ENCODE results near the gene PLXNC1.

PLXNC1 gene

DNA sequence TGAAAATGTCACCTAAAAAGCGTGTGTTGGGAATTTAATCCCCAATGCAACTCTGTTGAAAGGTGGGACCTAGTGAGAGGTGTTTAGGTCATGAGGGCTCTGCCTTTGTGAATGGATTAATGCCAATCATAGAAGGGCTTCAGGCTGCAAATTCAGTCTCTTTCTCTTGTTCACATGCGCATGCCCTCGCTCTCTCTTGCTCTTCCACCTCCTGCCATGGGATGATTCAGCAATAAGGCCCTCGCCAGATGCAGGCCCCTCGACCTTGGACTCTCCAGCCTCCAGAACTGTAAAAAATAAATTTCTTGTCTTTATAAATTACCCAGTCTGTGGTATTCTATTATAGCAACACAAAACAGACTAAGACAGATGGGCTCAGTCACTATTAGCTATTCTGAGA, 55.4 kb downstream of the PLXNC1 start:
- DNase-seq (ENCODE audit: low read depth in 3 of 3) = no peak

DNA sequence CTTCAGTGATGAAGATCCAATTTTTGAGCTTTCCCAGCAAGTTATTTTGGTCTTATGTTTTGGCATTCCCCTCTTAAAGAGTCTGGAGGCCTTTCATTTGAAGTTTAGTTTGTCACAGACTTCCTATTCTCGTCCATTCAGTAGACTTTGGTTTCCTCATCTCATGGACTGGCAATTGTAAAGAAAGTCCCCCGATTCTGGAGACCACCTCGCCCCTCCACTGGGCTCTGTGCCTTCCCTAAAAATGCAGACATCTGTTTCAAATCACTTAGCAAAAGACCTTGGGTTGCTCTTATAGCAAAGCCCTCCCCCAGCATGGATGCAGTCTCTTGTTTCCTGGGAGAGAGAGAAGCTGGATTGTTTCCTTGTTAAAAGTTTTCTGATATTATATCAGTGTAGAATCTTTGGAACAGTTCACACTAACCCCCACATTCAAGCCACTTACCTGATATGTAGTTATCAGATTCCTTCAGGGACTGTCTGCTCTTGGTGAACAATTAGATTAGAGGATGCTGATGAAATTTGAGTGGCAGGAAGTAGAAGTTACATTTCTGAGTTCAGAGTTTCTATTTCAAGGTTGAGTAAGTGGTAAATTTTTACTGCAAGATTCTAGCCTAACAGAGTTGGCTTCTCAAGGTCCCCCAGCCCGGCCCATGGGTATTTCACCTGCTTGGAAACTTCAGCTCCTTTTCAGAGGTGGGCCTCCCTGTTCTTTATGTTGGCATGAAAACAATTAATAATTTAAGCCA, 56.3 kb downstream of the PLXNC1 start:
- DNase-seq (ENCODE audit: low read depth in 3 of 3) = no peak

DNA sequence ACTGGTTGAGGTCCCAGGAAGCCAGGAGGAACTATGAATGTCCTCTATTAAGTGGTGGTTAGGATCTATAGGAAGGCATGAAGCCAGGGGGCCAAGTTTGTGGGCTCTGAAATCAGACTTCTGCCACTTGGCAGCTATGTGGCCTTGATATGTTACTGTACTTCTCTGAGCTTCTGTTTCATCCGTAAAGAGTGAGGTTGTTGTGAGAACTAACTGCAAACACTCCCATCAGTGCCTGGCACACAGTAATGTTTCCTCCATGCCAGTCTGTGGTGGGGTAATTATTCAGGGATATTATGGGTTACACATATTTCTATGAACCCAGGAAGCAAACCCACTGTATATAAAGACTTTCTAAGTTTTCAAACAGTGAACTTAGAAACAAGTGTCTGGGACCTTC, 57.4 kb downstream of the PLXNC1 start:
- no peak for DNase-seq (ENCODE audit: low read depth in 3 of 3)

DNA sequence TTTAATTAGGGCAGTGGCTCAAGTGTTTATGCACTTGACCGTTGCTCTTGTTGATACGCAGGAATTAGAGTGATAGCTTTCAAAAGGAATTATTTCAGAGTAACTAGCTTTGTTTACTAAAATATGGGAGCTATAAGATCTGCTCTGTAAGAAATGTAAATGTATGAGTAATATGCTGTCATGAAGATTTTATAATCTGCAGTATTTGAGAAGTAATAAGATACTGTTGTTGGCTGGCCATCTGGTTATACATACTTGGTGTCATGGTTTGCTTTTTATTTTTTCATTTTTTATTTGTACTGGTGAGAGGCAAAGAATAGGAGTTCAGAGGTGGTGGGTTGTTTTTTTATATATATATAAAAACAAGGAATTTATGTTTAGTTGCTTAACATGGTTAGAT, 58.5 kb downstream of the PLXNC1 start:
- no peak for DNase-seq (ENCODE audit: low read depth in 3 of 3)

DNA sequence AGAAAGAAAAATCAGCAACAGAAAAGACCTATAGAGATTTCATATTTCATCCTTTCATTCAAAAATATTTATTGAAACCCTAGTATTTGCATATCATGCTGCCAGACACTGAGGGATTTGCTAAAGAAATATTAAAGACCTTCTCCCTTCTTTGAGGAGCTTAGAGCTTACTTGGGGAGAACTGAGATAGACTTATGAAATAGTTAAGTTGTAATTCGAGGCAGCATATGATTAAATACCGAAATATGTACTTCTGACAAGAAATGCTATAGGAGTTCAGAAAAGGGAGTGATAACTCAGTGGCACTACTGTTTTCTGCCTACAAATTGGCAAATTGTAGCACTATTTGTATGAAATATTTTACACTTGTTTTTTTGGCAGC, 59.1 kb downstream of the PLXNC1 start:
- DNase-seq (ENCODE audit: low read depth in 3 of 3) = no peak

DNA sequence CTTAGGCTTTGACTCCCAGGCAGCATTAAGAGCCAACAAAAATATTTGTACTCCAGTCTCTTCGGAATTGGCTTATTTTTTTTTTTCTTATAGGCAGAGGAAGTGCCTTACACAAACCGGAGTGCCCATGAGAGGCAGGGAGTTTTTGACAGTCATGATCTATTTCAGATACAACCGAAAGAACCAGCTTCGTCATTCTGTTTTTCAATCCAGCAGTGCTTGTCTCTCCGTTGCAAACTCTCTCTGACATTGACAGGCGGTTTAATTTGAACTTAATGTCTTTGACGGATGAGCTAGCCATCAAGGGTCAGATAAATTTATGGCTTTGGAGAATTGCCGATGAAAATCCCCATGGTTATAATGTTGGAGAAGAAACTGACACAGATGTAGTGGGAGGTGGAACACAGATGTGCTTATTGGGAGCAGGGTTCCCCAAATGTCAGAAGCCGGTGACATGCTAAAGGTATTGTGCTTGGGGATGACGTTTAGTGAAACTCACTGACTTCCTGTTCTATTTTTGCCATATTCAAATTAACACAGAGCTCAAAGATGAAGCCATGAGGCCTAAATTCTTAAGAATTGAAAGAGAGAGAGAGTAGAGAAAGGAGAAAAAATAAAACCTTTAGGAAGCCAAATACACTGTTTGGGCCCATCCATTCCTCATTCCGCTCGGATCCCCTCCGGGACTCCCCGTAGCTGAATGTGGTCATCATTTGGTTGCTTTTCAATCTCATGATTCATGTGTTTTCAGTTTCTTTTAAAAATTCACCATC, 59.7 kb downstream of the PLXNC1 start:
- DNase-seq (ENCODE audit: low read depth in 3 of 3) = peak in 2 of 3 donors; percentile 25 to 36

DNA sequence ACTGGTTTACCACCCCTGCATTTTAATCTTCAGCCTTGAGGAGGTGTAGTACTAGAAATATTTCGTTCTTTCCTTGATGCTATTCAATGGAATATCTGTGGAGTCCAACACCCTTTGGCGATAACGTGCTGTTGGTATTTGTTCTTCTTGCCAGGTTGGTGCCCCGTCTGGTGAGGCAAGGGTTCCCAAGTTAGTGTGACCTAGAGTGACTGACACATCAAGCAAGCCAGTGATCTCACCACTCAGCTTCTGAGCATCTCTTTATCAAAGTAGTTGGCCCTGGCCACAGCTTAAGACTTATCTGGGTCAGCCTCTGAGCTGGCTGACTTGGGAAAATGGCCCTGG, 60.2 kb downstream of the PLXNC1 start:
- peak in 2 of 3 donors; percentile 21 to 27 for DNase-seq (ENCODE audit: low read depth in 3 of 3)

DNA sequence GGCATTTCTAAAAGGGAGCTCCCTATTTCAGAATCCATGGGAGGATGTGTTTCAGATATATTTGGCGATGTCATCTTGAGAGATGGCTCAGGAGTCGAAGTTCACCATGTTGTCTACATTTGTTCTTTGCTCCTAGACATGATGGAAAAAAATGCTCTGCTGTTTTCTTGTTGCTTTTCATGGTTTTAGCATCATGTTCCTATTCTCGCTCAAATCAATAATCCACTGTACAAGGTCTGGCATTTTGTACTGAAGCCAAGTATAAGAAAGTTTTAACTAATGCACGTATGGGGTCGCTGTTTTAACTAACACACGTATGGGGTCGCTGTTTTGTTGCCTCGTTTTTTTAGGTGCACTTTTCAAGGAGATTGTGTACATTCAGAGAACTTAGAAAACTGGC, 60.9 kb downstream of the PLXNC1 start:
- no peak for DNase-seq (ENCODE audit: low read depth in 3 of 3)

DNA sequence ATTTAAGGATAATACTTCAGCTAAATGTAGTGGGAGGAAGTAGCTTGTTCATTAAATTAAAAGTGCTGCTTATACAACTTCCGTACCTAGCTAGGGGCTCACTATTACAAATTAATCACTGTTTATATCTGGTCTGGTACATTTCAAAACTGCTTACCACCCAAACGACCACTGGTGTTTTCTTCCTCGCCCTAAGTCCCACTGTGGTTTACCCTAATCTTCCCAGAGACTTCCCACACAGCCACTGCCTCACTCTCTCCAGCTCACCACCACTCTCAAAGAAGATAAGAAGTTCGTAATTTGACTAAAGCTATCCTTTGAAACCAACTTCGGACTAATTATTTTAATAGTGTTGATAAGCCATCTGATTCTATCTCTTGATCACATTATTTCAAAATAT, 62.6 kb downstream of the PLXNC1 start:
- DNase-seq (ENCODE audit: low read depth in 3 of 3) = no peak

DNA sequence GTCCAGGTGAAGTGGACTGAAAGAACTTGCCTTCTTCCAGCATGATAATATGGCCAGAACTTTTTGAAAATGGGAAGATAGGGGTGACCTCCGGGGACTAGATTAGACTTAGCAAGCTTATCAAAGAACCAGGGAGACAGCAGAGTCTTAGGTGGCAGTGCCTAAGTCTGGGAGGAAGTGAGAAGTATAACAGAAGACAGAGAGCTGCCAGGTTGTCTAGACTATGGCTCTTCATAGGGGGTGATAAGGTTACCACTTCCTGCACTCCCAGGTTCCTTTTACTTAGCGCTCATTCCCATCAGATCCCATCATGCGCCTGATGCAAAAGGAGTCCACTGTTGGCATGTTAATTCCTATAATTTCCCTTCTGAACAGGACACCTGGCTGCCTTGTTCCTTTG, 69.9 kb downstream of the PLXNC1 start:
- DNase-seq (ENCODE audit: low read depth in 3 of 3) = no peak

DNA sequence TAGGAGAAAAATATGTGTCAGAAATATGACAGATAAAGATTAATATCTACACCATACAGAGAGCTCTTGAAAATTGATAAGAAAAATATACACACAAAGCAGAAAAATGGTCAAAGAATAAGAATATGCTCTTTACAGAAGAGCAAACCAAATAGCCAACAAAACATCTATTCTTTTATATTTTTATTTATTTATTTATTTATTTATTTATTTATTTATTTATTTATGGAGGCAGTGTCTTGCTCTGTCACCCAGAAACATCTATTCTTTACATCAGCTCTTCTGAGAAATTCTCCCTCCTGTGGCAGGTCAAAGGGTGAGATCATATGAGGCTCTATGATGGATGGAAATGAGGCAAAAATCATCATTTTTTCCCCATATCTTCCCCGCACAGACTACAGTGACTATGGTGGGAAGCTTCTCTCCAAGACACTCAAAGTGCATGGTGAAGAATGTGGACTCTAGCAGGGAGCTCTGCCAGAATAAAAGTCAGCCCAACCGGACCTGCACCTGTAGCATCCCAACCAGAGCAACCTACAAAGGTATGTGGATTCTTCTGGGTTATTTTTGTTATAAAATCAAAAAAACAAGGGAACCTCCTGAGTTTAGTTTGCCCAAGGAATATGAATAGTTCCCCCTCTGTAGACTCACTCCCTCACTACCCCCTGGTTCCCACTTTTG, 71.4 kb downstream of the PLXNC1 start:
- no peak for DNase-seq (ENCODE audit: low read depth in 3 of 3)

DNA sequence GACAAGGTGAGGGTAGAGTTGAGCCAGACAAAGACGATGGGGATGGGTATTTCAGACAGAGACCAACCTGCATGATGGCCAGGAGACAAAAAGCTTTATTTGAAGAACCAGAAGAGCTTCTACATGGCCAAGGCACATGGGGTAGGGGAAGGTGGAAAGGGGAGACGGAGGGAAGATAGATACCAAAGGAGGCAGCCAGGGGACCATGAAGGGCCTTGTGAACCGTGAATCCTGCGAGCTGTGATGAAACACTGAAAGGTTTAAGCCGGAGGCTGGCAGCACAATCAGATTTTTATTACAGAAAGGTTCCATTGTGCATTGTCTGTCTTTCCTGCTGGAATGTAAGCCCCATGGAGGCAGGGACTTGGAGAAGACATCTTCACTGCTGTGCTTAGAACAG, 72.4 kb downstream of the PLXNC1 start:
- no peak for DNase-seq (ENCODE audit: low read depth in 3 of 3)

DNA sequence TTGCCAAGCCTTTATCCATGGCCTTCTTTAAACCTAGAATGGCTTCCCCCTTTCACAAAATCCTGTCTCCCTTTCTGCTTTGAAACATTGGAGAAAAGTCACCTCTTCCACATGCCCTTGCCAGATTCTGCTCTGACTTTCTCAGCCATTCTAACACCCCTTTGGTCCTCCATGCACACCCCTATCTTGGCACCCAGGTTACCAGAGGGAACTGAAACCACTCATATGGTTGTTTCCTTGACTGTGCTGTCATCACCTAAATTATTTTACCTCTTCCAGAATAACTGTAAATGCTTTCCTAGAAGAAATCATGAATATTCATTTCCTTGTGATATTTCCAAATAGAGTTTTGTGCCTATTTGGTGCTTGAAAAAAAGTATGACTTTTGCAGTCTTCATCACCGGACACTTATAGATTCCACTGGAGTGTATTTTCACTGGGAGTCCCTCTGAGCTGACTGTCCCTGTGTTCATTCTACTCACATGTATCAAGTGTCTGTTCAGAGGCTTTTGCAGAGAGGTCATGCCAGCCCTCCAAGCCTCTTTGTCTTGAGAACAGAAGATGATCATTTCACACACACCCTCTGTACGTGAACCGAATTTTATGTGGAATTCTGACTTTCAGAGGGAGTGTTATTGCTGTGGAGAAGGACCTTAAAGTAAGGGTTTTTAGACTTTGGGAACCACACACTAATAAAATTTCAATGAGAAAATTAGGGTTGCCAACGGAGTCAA, 74.1 kb downstream of the PLXNC1 start:
- no peak for DNase-seq (ENCODE audit: low read depth in 3 of 3)

DNA sequence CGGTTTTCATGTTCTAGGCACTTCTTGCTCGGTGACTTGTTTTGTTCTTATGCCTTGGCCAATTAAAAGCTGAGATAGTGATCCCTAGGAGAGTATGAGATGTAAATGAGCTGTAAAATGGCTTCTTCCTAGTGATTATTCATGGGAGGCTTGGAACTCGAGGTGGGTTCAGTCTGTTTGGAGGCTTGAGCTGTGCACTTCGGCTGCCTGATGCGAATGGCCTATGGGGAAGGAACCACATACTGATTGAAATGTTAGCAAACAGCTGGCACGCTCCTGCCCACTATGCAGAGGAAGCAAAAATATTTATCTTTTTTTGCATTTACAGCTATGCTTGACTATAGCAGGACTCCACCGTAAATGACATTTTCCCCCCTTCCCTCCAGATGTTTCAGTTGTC, 75.5 kb downstream of the PLXNC1 start:
- DNase-seq (ENCODE audit: low read depth in 3 of 3) = no peak

DNA sequence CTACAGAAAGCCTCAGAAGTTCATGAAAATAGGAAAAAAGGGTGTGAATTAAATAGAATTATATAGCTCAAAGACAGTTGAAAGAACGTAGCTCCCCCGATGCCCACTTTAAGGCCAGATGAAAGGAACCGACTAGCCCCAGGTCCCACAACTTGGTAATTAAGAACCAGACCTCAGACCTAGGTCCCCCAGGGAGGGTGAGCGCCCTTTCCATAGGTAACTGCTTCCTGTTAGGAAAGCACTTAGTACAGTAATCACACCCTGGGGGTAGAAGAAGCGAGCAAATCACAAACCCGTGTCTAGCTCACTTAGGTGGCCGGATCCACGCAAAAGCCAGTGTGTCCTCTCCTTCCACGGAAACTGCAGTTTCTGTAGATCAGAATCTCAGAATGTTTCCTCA, 77.1 kb downstream of the PLXNC1 start:
- no peak for DNase-seq (ENCODE audit: low read depth in 3 of 3)

DNA sequence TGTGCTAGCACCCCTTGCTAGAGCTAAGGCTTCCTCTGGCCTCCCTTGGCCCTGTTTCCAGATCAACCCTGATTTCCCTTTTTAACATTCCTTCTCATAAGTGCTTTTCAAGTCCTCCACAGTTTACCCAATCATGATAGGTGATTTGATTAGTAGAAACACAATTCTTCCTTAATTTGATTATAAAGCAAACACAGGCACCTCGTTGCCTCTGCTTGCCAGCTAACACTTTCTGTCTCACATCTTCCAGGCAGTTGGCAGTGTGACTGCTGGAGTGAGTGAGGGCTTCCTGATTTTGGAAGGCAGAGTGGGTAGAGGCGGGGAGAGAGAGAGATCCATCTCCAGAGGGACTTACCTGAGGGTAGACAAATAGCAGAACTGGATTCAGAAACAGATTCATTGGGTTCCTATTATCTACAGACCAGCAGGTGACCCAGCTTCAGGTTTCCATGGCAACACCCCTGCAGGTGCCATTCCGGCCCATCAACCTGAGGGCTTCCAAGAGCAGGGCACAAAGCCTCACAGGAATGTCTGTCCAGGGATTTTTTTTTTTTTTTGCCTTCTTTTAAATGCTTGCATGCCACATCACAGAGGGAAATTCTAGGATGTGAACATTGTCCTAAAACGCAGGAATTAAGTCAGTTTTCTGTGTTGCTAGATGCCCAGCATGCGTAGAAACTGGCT, 77.7 kb downstream of the PLXNC1 start:
- no peak for DNase-seq (ENCODE audit: low read depth in 3 of 3)

DNA sequence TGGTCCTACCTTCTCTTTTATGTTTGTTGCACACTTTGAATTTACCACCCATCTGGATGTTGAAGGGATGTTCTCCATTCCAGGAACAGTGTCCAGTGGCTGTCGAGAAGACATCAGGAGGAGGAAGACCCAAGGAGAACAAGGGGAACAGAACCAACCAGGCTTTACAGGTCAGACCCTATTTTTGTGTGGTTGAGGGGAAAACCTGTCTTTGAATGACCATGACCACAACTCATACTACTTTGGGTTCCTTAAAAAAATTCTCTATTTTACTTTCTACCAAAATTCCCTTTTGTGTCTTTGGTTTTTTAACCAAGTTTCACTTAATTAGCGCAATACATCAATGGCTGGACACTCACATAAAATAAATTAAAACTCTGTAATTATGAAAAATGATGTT, 78.7 kb downstream of the PLXNC1 start:
- DNase-seq (ENCODE audit: low read depth in 3 of 3) = no peak

DNA sequence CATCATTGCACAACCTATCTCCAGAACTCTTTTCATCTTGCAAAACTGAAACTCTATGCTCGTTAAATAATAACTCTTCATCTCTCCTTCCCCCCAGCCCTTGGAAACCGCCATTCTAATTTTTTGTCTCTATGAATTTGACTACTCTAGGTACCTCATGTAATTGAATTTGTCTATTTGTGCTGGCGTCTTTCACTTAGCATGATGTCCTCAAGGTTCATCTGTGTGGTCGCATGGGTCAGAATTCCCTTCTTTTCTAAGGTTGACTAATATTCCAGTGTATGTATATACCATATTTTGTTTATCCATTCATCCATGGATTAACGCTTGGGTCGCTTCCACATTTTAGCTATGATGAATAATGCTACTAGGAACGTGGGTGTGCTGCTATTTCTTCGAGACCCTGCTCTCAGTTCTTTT, 80.1 kb downstream of the PLXNC1 start:
- no peak for DNase-seq (ENCODE audit: low read depth in 3 of 3)

DNA sequence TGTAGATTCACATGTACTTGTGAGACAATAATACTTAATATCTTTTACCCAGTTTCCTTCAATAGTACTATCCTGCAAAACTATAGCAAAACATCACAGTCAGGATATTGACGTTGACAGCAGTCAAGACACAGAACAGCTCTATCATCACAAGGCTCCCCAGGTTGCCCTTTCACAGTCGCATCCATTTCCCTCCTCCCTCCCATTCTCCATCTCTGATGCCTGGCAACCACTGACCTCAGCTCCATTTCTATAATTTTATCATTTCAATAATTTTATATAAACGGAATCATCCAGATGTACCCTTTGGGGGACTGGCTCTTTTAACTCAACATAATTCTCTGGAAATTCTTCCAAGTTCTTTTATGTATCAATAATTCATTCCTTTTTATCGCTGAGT, 81.5 kb downstream of the PLXNC1 start:
- DNase-seq (ENCODE audit: low read depth in 3 of 3) = no peak

DNA sequence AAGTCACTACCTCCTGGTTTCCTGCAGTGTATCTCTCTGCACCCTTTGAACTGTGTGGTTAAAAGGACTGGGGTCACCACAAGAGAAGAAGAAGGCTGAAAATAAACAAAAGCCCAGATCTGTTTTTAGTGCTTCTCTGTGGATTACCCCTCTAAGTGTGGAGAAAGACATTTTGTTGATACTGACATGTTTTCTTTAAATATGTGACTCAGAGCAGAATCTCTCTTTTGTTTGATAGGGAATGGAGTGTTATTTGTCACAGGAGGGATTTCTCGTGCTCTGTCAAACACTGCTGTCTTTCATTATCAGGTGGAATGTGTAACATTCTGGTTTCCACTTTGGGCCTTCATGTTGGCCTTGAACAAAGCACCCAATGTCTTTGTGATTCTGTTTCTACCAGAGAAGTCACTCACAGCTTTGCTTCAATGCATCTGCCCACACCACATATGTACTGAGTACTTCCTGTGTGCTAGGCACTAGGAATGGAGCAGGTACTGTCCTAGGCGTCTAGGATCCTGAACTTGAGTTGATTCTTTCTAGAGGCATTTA, 82.1 kb downstream of the PLXNC1 start:
- DNase-seq (ENCODE audit: low read depth in 3 of 3) = no peak

DNA sequence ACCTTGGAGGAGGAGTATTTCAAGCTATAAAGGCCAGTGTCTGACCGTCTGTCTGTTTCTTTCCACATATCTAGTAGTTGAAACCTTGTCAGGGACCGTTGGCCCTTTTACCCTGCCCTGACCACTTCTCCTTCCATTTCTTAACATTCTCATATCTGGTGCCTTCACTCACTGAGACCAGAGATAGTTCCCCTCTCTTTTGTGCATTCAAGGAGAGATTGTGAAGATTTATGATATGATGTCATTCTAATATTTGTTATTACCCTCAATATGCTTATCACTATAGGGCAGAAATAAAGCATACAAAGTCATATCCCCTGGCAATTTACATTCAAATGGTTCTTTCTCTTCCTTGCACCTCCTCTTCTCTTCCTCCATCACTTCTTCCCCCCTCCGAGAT, 83.3 kb downstream of the PLXNC1 start:
- no peak for DNase-seq (ENCODE audit: low read depth in 3 of 3)
